Osteoblast (primary cell): Measurements from ENCODE around the gene EVI5. TPM values are rescaled to one million over a fixed set of nuclear protein-coding genes. Genes with fewer than 3 reads are reported as not detected.

Experiments used
- DNase-seq: peaks from one replicate; pipeline ENCODE4 v3.0.0; 2011; ENCODE audit warnings: low spot score, mixed read lengths; ENCODE audit not compliant: insufficient read length; ENCODE audit errors: missing footprints
- H2AFZ ChIP-seq: 2 replicates; pipeline ENCODE4 v1.6.0; 2011; ENCODE audit warnings: mild to moderate bottlenecking, low read length
- H3K27ac ChIP-seq: 2 replicates; pipeline ENCODE4 v1.5.1; 2011; ENCODE audit warnings: mild to moderate bottlenecking, low read depth, low read length, moderate library complexity
- H3K27me3 ChIP-seq: 2 replicates; pipeline ENCODE4 v1.6.0; 2012; ENCODE audit warnings: mild to moderate bottlenecking, control low read depth, inconsistent platforms, low read length, moderate library complexity; ENCODE audit not compliant: insufficient read depth
- H3K36me3 ChIP-seq: 2 replicates; pipeline ENCODE4 v1.5.1; 2011; ENCODE audit warnings: mild to moderate bottlenecking, low read length, control low read depth, moderate library complexity; ENCODE audit not compliant: insufficient read depth
- H3K4me1 ChIP-seq: 2 replicates; pipeline ENCODE4 v1.5.1; 2011; ENCODE audit warnings: mild to moderate bottlenecking, low read length, control low read depth, moderate library complexity; ENCODE audit not compliant: insufficient read depth
- H3K4me2 ChIP-seq: 2 replicates; pipeline ENCODE4 v1.6.0; 2011; ENCODE audit warnings: mild to moderate bottlenecking, low read length; ENCODE audit not compliant: insufficient read depth
- H3K4me3 ChIP-seq: fragments of 200-600 bp; sonication (generic); 3 replicates; pipeline ENCODE4 v1.5.1; 2012; ENCODE audit warnings: mild to moderate bottlenecking, low read length, inconsistent platforms; ENCODE audit not compliant: insufficient read depth
- H3K79me2 ChIP-seq: 2 replicates; pipeline ENCODE4 v1.6.0; 2012; ENCODE audit warnings: mild to moderate bottlenecking, low read length, control low read depth, inconsistent platforms; ENCODE audit not compliant: insufficient read depth
- H3K9me3 ChIP-seq: 2 replicates; pipeline ENCODE4 v1.5.1; 2011; ENCODE audit warnings: low read depth, low read length, control low read depth
- H4K20me1 ChIP-seq: 2 replicates; pipeline ENCODE4 v1.6.0; 2012; ENCODE audit warnings: mild to moderate bottlenecking, low read length, control low read depth; ENCODE audit not compliant: insufficient read depth
- total RNA-seq: library from RNA; depleted of rRNA; stranded (reverse); fragments of >200 nt; gene quantifications from 2 replicates; pipeline ENCODE4 v1.2.3, GENCODE V29; 2012
- TF ChIP-seq, protein P1 (sequence below): IDR thresholded peaks from 2 replicates; pipeline ENCODE4 v1.5.1; 2011; ENCODE audit warnings: mild to moderate bottlenecking, low read depth, low read length, moderate library complexity; ENCODE audit errors: extremely low read depth

The EVI5 gene
- total RNA-seq, 1 donor = 51.8 TPM

DNA sequence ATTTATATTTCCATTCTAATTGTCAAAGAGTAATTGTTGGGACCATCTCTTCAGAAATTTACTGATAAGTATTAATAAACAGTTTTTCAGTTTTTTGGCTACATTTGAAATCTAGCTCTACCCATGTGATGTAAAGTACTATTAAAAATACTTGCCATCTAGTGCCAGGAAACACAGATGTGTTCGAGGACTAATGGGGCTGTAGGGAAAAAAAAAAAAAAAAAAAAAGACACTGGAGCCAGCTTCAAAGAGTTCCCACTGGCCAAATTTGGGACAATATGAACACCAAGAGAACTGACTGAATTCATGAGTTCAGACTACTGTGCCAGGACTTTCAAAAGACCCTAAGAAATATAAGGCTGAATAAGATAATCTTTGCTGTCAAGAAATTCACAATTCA, 233.0 kb downstream of the EVI5 start:
- Histone ChIP-seq H2AFZ (no peak overlapping the region), H3K36me3 (no peaks in the 10 kb centered on the region), H4K20me1 (no peaks in the 10 kb centered on the region), H3K4me2 (no peak overlapping the region), H3K4me3 (no peak overlapping the region), H3K27ac (no peak overlapping the region), H3K79me2 (no peaks in the 10 kb centered on the region), H3K4me1 (no peaks in the 10 kb centered on the region), H3K9me3 (no peaks in the 10 kb centered on the region), H3K27me3 (no peaks in the 10 kb centered on the region)
- TF ChIP-seq, protein P1, sequence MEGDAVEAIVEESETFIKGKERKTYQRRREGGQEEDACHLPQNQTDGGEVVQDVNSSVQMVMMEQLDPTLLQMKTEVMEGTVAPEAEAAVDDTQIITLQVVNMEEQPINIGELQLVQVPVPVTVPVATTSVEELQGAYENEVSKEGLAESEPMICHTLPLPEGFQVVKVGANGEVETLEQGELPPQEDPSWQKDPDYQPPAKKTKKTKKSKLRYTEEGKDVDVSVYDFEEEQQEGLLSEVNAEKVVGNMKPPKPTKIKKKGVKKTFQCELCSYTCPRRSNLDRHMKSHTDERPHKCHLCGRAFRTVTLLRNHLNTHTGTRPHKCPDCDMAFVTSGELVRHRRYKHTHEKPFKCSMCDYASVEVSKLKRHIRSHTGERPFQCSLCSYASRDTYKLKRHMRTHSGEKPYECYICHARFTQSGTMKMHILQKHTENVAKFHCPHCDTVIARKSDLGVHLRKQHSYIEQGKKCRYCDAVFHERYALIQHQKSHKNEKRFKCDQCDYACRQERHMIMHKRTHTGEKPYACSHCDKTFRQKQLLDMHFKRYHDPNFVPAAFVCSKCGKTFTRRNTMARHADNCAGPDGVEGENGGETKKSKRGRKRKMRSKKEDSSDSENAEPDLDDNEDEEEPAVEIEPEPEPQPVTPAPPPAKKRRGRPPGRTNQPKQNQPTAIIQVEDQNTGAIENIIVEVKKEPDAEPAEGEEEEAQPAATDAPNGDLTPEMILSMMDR = no peak
- DNase-seq = no peak

DNA sequence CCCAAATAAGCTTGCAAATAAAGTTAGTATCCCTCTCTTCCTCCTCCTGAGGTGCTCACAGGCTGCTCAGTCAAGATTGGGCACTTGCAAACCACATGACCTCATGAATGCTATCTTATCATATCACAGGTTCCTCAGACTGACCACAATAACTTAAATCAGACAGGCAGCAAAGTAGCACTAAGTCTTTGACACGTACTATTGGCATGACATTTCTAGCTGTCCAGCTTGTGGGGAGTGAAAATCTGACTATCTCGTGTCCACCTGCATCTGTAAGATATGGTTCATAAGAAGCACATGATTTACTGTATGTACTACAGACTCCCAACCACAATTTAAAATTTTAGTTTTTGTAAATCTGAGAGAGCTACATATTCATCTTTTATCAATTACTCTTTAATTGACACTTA, 240.1 kb downstream of the EVI5 start:
- TF ChIP-seq, protein P1 = no peak
- no peaks in the 10 kb centered on the region for H3K27me3 ChIP-seq
- no peaks in the 10 kb centered on the region for H3K79me2 ChIP-seq
- no peak for DNase-seq
- no peaks in the 10 kb centered on the region for H3K9me3 ChIP-seq
- no peak overlapping the region for H3K4me2 ChIP-seq
- no peak overlapping the region for H3K27ac ChIP-seq
- no peaks in the 10 kb centered on the region for H3K36me3 ChIP-seq
- no peak overlapping the region for H3K4me3 ChIP-seq
- H2AFZ ChIP-seq = no peak overlapping the region
- H3K4me1 ChIP-seq = no peaks in the 10 kb centered on the region
- no peaks in the 10 kb centered on the region for H4K20me1 ChIP-seq

DNA sequence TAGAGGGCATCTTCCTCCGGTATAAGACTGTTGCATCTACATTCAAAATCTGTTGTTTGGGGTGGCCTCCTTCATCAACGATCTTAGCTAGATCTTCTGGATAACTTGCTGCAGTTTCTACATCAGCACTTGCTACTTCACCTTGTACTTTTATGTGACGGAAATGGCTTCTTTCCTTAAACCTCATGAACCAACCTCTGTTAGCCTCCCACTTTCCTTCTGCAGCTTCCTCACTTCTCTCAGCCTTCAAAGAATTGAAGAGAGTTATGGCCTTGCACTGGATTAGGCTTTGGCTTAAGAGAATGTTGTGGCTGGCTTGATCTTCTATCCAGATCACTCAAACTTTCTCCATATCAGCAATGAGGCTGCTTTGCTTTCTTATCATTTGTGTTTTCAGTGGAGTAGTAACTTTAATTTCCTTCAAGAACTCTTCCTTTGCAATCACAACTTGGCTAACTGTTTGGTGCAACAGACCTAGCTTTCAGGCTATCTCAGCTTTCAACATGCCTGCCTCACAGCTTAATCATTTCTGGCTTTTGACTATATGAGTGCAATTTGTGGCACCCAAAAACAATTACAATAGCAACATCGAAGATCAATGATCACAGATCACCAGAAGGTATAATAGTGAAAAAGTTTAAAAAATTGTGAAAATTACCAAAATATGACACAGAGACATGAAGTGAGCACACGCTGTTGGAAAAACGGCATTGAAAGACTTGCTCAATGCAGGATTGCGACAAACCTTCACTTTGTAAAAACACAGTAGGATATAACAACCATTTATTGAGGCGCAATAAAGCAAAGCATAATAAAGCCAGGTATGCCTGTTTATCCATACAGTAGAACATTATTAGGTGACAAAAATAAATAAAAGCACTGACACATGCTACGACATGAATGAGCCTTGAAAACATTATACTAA, 241.5 kb downstream of the EVI5 start:
- Histone ChIP-seq H3K4me3 (no peak overlapping the region), H3K4me2 (no peak overlapping the region), H3K4me1 (peaks cover 6% of the 10 kb centered on the region), H3K27me3 (no peaks in the 10 kb centered on the region), H3K9me3 (no peaks in the 10 kb centered on the region), H3K27ac (no peak overlapping the region), H3K79me2 (no peaks in the 10 kb centered on the region), H3K36me3 (no peaks in the 10 kb centered on the region), H4K20me1 (no peaks in the 10 kb centered on the region), H2AFZ (no peak overlapping the region)
- no peak for DNase-seq
- TF ChIP-seq, protein P1 = no peak

DNA sequence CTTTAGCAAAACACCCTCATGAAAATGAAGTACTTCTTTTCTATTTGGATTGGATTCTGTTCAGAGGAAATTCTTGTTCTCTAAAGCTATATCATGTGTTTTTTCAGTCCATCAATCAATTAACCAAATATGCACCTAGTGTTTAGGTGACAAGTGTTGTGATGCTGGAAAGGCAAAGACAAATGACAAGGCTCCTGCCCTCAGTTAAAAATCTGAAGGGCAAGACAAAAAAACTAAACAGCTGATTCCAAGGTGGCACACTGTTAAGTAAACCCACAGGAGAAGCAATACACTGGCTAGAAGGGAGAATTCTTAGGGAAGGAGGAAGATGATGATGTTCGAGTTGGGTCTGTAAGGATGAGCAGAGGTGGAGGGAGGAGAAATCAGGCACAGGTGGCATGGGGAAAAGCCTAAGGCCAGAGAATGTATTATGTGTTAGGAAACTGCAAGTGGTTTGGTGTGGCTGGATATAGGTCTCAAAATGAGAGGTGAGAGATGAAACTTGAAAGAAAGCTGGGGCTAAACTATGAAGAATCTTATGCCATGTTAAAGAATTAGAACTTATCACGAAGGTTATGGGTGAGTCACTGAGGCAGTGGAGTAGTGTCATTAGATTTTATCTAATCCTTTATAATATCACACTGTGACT, 246.4 kb downstream of the EVI5 start:
- H3K36me3 ChIP-seq = no peaks in the 10 kb centered on the region
- no peak overlapping the region for H3K4me2 ChIP-seq
- no peaks in the 10 kb centered on the region for H3K79me2 ChIP-seq
- H3K4me1 ChIP-seq = peaks cover 24% of the 10 kb centered on the region
- H3K27ac ChIP-seq = no peak overlapping the region
- no peaks in the 10 kb centered on the region for H4K20me1 ChIP-seq
- H3K4me3 ChIP-seq = no peak overlapping the region
- no peaks in the 10 kb centered on the region for H3K9me3 ChIP-seq
- no peaks in the 10 kb centered on the region for H3K27me3 ChIP-seq
- TF ChIP-seq, protein P1 = no peak
- H2AFZ ChIP-seq = no peak overlapping the region
- peak; percentile 58 for DNase-seq
